ENCODE data around the gene ERBIN. TPM values are rescaled to one million over a fixed set of nuclear protein-coding genes. Genes with fewer than 3 reads are reported as not detected.

The ERBIN gene
- total and polyA plus RNA-seq, 9 of the 15 experiments (the other 6 are each of a cell fraction or from before 2014, with no cell fraction given), result 11.9 to 72.8 (median 41.7) TPM

DNA sequence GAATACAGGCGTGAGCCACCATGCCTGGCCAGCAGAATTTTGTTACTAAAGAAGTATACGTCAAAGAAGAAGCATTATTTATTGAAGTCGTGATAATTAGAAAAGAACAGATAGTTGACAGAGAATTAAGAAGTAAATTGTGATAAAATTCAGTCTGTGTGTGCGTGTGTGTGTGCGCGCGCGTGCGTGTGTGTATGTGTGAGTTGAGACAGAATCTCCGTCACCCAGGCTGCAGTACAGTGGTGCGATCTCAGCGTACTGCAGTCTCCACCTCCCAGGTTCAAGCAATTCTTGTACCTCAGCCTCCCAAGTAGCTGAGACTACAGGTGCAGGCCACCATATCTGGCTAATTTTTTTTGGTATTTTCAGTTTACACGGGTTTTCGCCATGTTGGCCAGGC, 77.8 kb downstream of the ERBIN start:
- Histone ChIP-seq H3K36me3 (ENCODE audit: control insufficient read depth, insufficient read depth, low read length) (peaks cover 7% of the 10 kb centered on the region; the same call in 2 of the 3 replicates), H3K79me2 (ENCODE audit: control insufficient read depth, insufficient read depth, low read length) (peaks cover 64% of the 10 kb centered on the region), H3K27ac (ENCODE audit: extremely low read depth, low read depth, low read length) (no peak overlapping the region), H3K9me3 (replicated peaks; ENCODE audit: control insufficient read depth, insufficient read depth, low read depth, low read length) (no peaks in the 10 kb centered on the region), H4K20me1 (replicated peaks; ENCODE audit: control insufficient read depth, insufficient read depth, low read length) (no peaks in the 10 kb centered on the region), H3K9ac (ENCODE audit: insufficient read depth in 1 of 2, low read depth in 2 of 2, low read length in 2 of 2) (no peak overlapping the region), H3K27me3 (ENCODE audit: control insufficient read depth in 2 of 2, insufficient read depth in 2 of 2, low read length in 2 of 2) (no peaks in the 10 kb centered on the region), H3K4me3 (no peak overlapping the region), H3K4me2 (ENCODE audit: insufficient read depth, low read length) (no peak overlapping the region), H3K4me1 (replicated peaks in 1 of 2; ENCODE audit: control insufficient read depth in 2 of 2, insufficient read depth in 2 of 2, low read length in 2 of 2) (no peaks in the 10 kb centered on the region), H3K9me1 (ENCODE audit: control insufficient read depth, insufficient read depth, low read length) (no peaks in the 10 kb centered on the region), H2AFZ (ENCODE audit: low read depth, low read length) (no peak overlapping the region)
- no peak for FAIRE-seq
- ChIA-PET CTCF (ENCODE audit: low intra/inter-chr PET ratio) (no interaction called here), POLR2A (no interaction called here)
- TF ChIP-seq GTF2A2 (tag; IDR thresholded peaks at IDR 0.05) (no peak), ILF3 (IDR thresholded peaks at IDR 0.05; ENCODE audit: borderline replicate concordance) (no peak), ZNF41 (CRISPR knock-in tag; conservative IDR thresholded peaks at IDR 0.05) (no peak), SRSF9 (IDR thresholded peaks at IDR 0.05; ENCODE audit: borderline replicate concordance, low read depth, low read length) (no peak), BDP1 (IDR thresholded peaks at IDR 0.05; ENCODE audit: insufficient read depth, insufficient read length) (no peak), ELF2 (CRISPR knock-in tag; IDR thresholded peaks at IDR 0.05) (no peak)
- TF ChIP-seq, protein P1, sequence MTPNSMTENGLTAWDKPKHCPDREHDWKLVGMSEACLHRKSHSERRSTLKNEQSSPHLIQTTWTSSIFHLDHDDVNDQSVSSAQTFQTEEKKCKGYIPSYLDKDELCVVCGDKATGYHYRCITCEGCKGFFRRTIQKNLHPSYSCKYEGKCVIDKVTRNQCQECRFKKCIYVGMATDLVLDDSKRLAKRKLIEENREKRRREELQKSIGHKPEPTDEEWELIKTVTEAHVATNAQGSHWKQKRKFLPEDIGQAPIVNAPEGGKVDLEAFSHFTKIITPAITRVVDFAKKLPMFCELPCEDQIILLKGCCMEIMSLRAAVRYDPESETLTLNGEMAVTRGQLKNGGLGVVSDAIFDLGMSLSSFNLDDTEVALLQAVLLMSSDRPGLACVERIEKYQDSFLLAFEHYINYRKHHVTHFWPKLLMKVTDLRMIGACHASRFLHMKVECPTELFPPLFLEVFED (CRISPR knock-in tag; conservative IDR thresholded peaks at IDR 0.05), result no peak
- TF ChIP-seq, protein P2, sequence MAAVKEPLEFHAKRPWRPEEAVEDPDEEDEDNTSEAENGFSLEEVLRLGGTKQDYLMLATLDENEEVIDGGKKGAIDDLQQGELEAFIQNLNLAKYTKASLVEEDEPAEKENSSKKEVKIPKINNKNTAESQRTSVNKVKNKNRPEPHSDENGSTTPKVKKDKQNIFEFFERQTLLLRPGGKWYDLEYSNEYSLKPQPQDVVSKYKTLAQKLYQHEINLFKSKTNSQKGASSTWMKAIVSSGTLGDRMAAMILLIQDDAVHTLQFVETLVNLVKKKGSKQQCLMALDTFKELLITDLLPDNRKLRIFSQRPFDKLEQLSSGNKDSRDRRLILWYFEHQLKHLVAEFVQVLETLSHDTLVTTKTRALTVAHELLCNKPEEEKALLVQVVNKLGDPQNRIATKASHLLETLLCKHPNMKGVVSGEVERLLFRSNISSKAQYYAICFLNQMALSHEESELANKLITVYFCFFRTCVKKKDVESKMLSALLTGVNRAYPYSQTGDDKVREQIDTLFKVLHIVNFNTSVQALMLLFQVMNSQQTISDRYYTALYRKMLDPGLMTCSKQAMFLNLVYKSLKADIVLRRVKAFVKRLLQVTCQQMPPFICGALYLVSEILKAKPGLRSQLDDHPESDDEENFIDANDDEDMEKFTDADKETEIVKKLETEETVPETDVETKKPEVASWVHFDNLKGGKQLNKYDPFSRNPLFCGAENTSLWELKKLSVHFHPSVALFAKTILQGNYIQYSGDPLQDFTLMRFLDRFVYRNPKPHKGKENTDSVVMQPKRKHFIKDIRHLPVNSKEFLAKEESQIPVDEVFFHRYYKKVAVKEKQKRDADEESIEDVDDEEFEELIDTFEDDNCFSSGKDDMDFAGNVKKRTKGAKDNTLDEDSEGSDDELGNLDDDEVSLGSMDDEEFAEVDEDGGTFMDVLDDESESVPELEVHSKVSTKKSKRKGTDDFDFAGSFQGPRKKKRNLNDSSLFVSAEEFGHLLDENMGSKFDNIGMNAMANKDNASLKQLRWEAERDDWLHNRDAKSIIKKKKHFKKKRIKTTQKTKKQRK (IDR thresholded peaks at IDR 0.05; ENCODE audit: borderline replicate concordance, low read depth, low read length), result no peak
- TF ChIP-seq, protein P3, sequence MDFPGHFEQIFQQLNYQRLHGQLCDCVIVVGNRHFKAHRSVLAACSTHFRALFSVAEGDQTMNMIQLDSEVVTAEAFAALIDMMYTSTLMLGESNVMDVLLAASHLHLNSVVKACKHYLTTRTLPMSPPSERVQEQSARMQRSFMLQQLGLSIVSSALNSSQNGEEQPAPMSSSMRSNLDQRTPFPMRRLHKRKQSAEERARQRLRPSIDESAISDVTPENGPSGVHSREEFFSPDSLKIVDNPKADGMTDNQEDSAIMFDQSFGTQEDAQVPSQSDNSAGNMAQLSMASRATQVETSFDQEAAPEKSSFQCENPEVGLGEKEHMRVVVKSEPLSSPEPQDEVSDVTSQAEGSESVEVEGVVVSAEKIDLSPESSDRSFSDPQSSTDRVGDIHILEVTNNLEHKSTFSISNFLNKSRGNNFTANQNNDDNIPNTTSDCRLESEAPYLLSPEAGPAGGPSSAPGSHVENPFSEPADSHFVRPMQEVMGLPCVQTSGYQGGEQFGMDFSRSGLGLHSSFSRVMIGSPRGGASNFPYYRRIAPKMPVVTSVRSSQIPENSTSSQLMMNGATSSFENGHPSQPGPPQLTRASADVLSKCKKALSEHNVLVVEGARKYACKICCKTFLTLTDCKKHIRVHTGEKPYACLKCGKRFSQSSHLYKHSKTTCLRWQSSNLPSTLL (IDR thresholded peaks at IDR 0.05), result no peak
- intact Hi-C loops (cut with micrococcal nuclease), result no loop called here
- 98% methylated on average over 14 of the region's 14 CpGs for WGBS (ENCODE audit: insufficient coverage, low coverage, missing lambda C conversion rate)
- no peak for ATAC-seq
- DNase-seq (ENCODE audit: extremely low read depth in 1 of 4, low spot score in 3 of 4), result no peak
- BruUV-seq (replicated peaks), result no TSS peak
- in situ Hi-C loops (cut with MboI), result no loop called here

Measured in K562 (cell line).